HG03039 (cell line): ENCODE data around the gene RPIA.

Experiments used
- ATAC-seq: cut with Tn5 transposase; IDR thresholded peaks from one replicate; pipeline ENCODE4 v1.9.1; 2021; ENCODE audit warnings: mild to moderate bottlenecking, moderate library complexity; ENCODE audit not compliant: unreplicated experiment

Gene RPIA

GRCh38 chr2:88684519-88684918 is 7.0 kb upstream of the RPIA start:
- ATAC-seq, result no peak

GRCh38 chr2:88686320-88686719 is 5.2 kb upstream of the RPIA start:
- ATAC-seq, result no peak

- no peak for ATAC-seq
These were observed 4.1 kb upstream of the RPIA start for GRCh38 chr2:88687384-88687783.

- ATAC-seq, result peak; percentile 8
These were observed 708 bp upstream of the RPIA start for GRCh38 chr2:88690591-88691338.

- ATAC-seq, result no peak
These were observed 714 bp downstream of the RPIA start for GRCh38 chr2:88692187-88692586.

- no peak for ATAC-seq
These were observed 2.5 kb downstream of the RPIA start for GRCh38 chr2:88693911-88694414.

GRCh38 chr2:88696611-88697010 is 5.1 kb downstream of the RPIA start:
- no peak for ATAC-seq

GRCh38 chr2:88697370-88698026 is 6.0 kb downstream of the RPIA start:
- ATAC-seq, result no peak

GRCh38 chr2:88698027-88698413 is 6.5 kb downstream of the RPIA start:
- ATAC-seq, result no peak

GRCh38 chr2:88698498-88699233 is 7.2 kb downstream of the RPIA start:
- ATAC-seq, result no peak

- no peak for ATAC-seq
These were observed 15.5 kb downstream of the RPIA start for GRCh38 chr2:88707003-88707402.

- ATAC-seq, result no peak
These were observed 17.7 kb downstream of the RPIA start for GRCh38 chr2:88709181-88709631.

- no peak for ATAC-seq
These were observed 19.8 kb downstream of the RPIA start for GRCh38 chr2:88711289-88711688.

- no peak for ATAC-seq
These were observed 20.4 kb downstream of the RPIA start for GRCh38 chr2:88711897-88712296.

GRCh38 chr2:88713408-88713807 is 21.9 kb downstream of the RPIA start:
- no peak for ATAC-seq

GRCh38 chr2:88714667-88715066 is 23.2 kb downstream of the RPIA start:
- ATAC-seq, result no peak

GRCh38 chr2:88720399-88720798 is 28.9 kb downstream of the RPIA start:
- ATAC-seq, result no peak

GRCh38 chr2:88721268-88721667 is 29.8 kb downstream of the RPIA start:
- ATAC-seq, result no peak

GRCh38 chr2:88724643-88725332 is 33.3 kb downstream of the RPIA start:
- no peak for ATAC-seq

- ATAC-seq, result no peak
These were observed 37.7 kb downstream of the RPIA start for GRCh38 chr2:88729061-88729745.
